Uterus (tissue), 4 donors: ENCODE data around the gene EPHA7. TPM values are rescaled to one million over a fixed set of nuclear protein-coding genes. Genes with fewer than 3 reads are reported as not detected.

Source experiments
- DNase-seq, 2 donors: peaks; one replicate each; pipeline ENCODE4 v3.0.0-alpha.2; 2019 to 2020
- H3K27ac ChIP-seq, 2 donors: fragments of 200-600 bp; sonication (generic); 1 replicate in 1 of 2; 2 replicates in 1 of 2; pipeline ENCODE4 v1.5.1; 2016 to 2018
- H3K27me3 ChIP-seq, 2 donors: fragments of 200-600 bp; sonication (generic); one replicate each; pipeline ENCODE4 v1.5.1; 2018 to 2019; ENCODE audit warnings: control low read depth in 1 of 2
- H3K36me3 ChIP-seq, 2 donors: fragments of 200-600 bp; sonication (generic); one replicate each; pipeline ENCODE4 v1.5.1; 2019; ENCODE audit warnings: control low read depth in 1 of 2
- H3K4me1 ChIP-seq, 2 donors: fragments of 200-600 bp; sonication (generic); one replicate each; pipeline ENCODE4 v1.5.1; 2018 to 2019; ENCODE audit warnings: control low read depth in 1 of 2
- H3K4me3 ChIP-seq, 2 donors: fragments of 200-600 bp; sonication (generic); 1 replicate in 1 of 2; 2 replicates in 1 of 2; pipeline ENCODE4 v1.5.1; 2018 to 2019; ENCODE audit warnings: mild to moderate bottlenecking in 1 of 2
- H3K9me3 ChIP-seq, 2 donors: fragments of 200-600 bp; sonication (generic); one replicate each; pipeline ENCODE4 v1.5.1; 2019; ENCODE audit warnings: control low read depth in 1 of 2
- POLR2A ChIP-seq, 2 donors: fragments of 450-650 bp; IDR thresholded peaks; one replicate each; pipeline ENCODE4 v1.6.1; 2016; ENCODE audit warnings: antibody characterized with exemption in 2 of 2, mild to moderate bottlenecking in 1 of 2, moderate library complexity in 1 of 2
- intact Hi-C: fragments of 100-400 bp; cut with DNase I; formaldehyde crosslinking; loops from one replicate; pipeline ENCODE4 v1.15.1; 2023; ENCODE audit warnings: low total_unique reads
- total RNA-seq, 4 donors: library from RNA; depleted of rRNA in 3 of 4; stranded (reverse); fragments of >200 nt in 3 of 4; gene quantifications; one replicate each; pipeline versions ENCODE4 v1.1.0 to v1.2.4, GENCODE V29; 2014 to 2023
- TF ChIP-seq, protein P1 (sequence below), 4 experiments: fragments of 200-600 bp in 2 of 4; fragments of 450-650 bp in 2 of 4; sonication (generic) in 2 of 4; IDR thresholded peaks; one replicate each; pipeline ENCODE4 v1.5.1; 2016 to 2019; ENCODE audit warnings: antibody characterized with exemption in 4 of 4, mild to moderate bottlenecking in 2 of 4, moderate library complexity in 1 of 4
- donor health status: DM: yes; HTN: yes; CAD: no.

EPHA7 gene
- total RNA-seq, 4 donors from 2014 or later, result 0.77 to 46.8 (median 2.1) TPM

- no peak for DNase-seq
- no peaks in the 10 kb centered on the region for H3K4me1 ChIP-seq
- H3K9me3 ChIP-seq, result no peaks in the 10 kb centered on the region
- no peak overlapping the region for H3K4me3 ChIP-seq
- H3K36me3 ChIP-seq, result no peaks in the 10 kb centered on the region
- H3K27ac ChIP-seq, result no peak overlapping the region
- TF ChIP-seq POLR2A (IDR thresholded peaks at IDR 0.05), result no peak
- TF ChIP-seq, protein P1, sequence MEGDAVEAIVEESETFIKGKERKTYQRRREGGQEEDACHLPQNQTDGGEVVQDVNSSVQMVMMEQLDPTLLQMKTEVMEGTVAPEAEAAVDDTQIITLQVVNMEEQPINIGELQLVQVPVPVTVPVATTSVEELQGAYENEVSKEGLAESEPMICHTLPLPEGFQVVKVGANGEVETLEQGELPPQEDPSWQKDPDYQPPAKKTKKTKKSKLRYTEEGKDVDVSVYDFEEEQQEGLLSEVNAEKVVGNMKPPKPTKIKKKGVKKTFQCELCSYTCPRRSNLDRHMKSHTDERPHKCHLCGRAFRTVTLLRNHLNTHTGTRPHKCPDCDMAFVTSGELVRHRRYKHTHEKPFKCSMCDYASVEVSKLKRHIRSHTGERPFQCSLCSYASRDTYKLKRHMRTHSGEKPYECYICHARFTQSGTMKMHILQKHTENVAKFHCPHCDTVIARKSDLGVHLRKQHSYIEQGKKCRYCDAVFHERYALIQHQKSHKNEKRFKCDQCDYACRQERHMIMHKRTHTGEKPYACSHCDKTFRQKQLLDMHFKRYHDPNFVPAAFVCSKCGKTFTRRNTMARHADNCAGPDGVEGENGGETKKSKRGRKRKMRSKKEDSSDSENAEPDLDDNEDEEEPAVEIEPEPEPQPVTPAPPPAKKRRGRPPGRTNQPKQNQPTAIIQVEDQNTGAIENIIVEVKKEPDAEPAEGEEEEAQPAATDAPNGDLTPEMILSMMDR (IDR thresholded peaks at IDR 0.05), result no peak
- intact Hi-C loops, result no loop called here
- no peaks in the 10 kb centered on the region for H3K27me3 ChIP-seq
These were observed 192.5 kb downstream of the EPHA7 start for GRCh38 chr6:93226822-93227221.

GRCh38 chr6:93222071-93222851, 197.1 kb downstream of the EPHA7 start:
- Histone ChIP-seq H3K27ac (no peak overlapping the region), H3K4me1 (no peaks in the 10 kb centered on the region), H3K36me3 (no peaks in the 10 kb centered on the region), H3K9me3 (no peaks in the 10 kb centered on the region), H3K4me3 (no peak overlapping the region), H3K27me3 (no peaks in the 10 kb centered on the region)
- no peak for DNase-seq
- TF ChIP-seq, protein P1 (IDR thresholded peaks at IDR 0.05), result no peak
- TF ChIP-seq POLR2A (IDR thresholded peaks at IDR 0.05), result no peak
- intact Hi-C loops, result no loop called here

GRCh38 chr6:93219447-93219846, 199.9 kb downstream of the EPHA7 start:
- no peaks in the 10 kb centered on the region for H3K9me3 ChIP-seq
- TF ChIP-seq, protein P1 (IDR thresholded peaks at IDR 0.05), result no peak
- no peak for TF ChIP-seq POLR2A (IDR thresholded peaks at IDR 0.05)
- no peaks in the 10 kb centered on the region for H3K4me1 ChIP-seq
- H3K36me3 ChIP-seq, result no peaks in the 10 kb centered on the region
- H3K4me3 ChIP-seq, result no peak overlapping the region
- intact Hi-C loops, result no loop called here
- H3K27me3 ChIP-seq, result no peaks in the 10 kb centered on the region
- no peak overlapping the region for H3K27ac ChIP-seq
- DNase-seq, result no peak

GRCh38 chr6:93218096-93218495, 201.3 kb downstream of the EPHA7 start:
- TF ChIP-seq POLR2A (IDR thresholded peaks at IDR 0.05), result no peak
- TF ChIP-seq, protein P1 (IDR thresholded peaks at IDR 0.05), result no peak
- no peak for DNase-seq
- Histone ChIP-seq H3K36me3 (no peaks in the 10 kb centered on the region), H3K4me3 (no peak overlapping the region), H3K27ac (no peak overlapping the region), H3K4me1 (no peaks in the 10 kb centered on the region), H3K27me3 (no peaks in the 10 kb centered on the region), H3K9me3 (no peaks in the 10 kb centered on the region)
- intact Hi-C loops, result no loop called here

- intact Hi-C loops, result no loop called here
- Histone ChIP-seq H3K4me3 (no peak overlapping the region), H3K4me1 (no peaks in the 10 kb centered on the region), H3K27me3 (no peaks in the 10 kb centered on the region), H3K27ac (no peak overlapping the region), H3K36me3 (no peaks in the 10 kb centered on the region), H3K9me3 (no peaks in the 10 kb centered on the region)
- no peak for DNase-seq
- TF ChIP-seq, protein P1 (IDR thresholded peaks at IDR 0.05), result no peak
- TF ChIP-seq POLR2A (IDR thresholded peaks at IDR 0.05), result no peak
These were observed 206.3 kb downstream of the EPHA7 start for GRCh38 chr6:93213028-93213427.
